K562 (cell line): Measurements from ENCODE around the gene AMFR. TPM values are rescaled to one million over a fixed set of nuclear protein-coding genes. Genes with fewer than 3 reads are reported as not detected.

Source experiments
- ATAC-seq: fragments of 200-7000 bp; cut with Tn5 transposase; 3 replicates; pipeline ENCODE4 v1.9.1; 2020; ENCODE audit warnings: moderate library complexity
- BruUV-seq: library from RNA; stranded (reverse); fragments of 400-500 nt; replicated peaks from 2 replicates; lab custom pipeline; 2021; lab: Mats Ljungman, UMichigan
- CTCF ChIA-PET: fragments of 300-600 bp; formaldehyde crosslinking; extraction: SDS; loops from one replicate; lab custom pipeline; 2021; ENCODE audit warnings: low intra/inter-chr PET ratio; lab: Yijun Ruan, JAX
- POLR2A ChIA-PET: fragments of 300-600, 350-650 bp; sonication (Branson Sonifier 250); formaldehyde crosslinking; extraction: SDS; loops from one replicate; lab custom pipeline; 2021; ENCODE audit warnings: antibody characterized with exemption, inconsistent platforms; lab: Yijun Ruan, JAX
- DNase-seq, 4 experiments: peaks; one replicate each; pipeline versions ENCODE4 v3.0.0 to v3.0.0-alpha.2; 2011 to 2018; ENCODE audit warnings: low spot score in 3 of 4, mixed read lengths in 3 of 4; ENCODE audit errors: extremely low read depth in 1 of 4
- FAIRE-seq: peaks from 2 replicates; lab custom pipeline; 2011; peaks lifted over from hg19 to GRCh38; lab: Jason Lieb, UNC
- H2AFZ ChIP-seq: 2 replicates; pipeline ENCODE4 v1.6.0; 2011; ENCODE audit warnings: low read depth, low read length, control low read depth, inconsistent platforms
- H3K27ac ChIP-seq: fragments of 200-600 bp; 3 replicates; pipeline ENCODE4 v1.8.0; 2011; ENCODE audit warnings: low read depth, mild to moderate bottlenecking, control low read depth, inconsistent platforms, low read length, moderate library complexity, mixed read lengths; ENCODE audit errors: extremely low read depth
- H3K27me3 ChIP-seq, 2 experiments: fragments of 300-600 bp in 1 of 2; 2 replicates in 1 of 2; 3 replicates in 1 of 2; pipeline versions ENCODE4 v1.6.0 to v1.8.0; 2011; ENCODE audit warnings: inconsistent platforms in 2 of 2, low read length in 2 of 2, mild to moderate bottlenecking in 1 of 2, mixed read lengths in 1 of 2, moderate library complexity in 1 of 2; ENCODE audit not compliant: control insufficient read depth in 2 of 2, insufficient read depth in 2 of 2
- H3K36me3 ChIP-seq: fragments of 300-600 bp; 3 replicates; pipeline ENCODE4 v1.8.0; 2011; ENCODE audit warnings: mild to moderate bottlenecking, low read length, inconsistent platforms; ENCODE audit not compliant: control insufficient read depth, insufficient read depth
- H3K4me1 ChIP-seq, 2 experiments: fragments of 200-600 bp in 1 of 2; replicated peaks in 1 of 2; 2 replicates in 1 of 2; 3 replicates in 1 of 2; pipeline versions ENCODE4 v1.5.1 to v1.8.0; 2011; ENCODE audit warnings: inconsistent platforms in 2 of 2, low read length in 2 of 2, mild to moderate bottlenecking in 1 of 2, mixed read lengths in 1 of 2, moderate library complexity in 1 of 2; ENCODE audit not compliant: control insufficient read depth in 2 of 2, insufficient read depth in 2 of 2
- H3K4me2 ChIP-seq: 2 replicates; pipeline ENCODE4 v1.6.1; 2011; ENCODE audit warnings: low read length, control low read depth, inconsistent platforms, mixed read lengths; ENCODE audit not compliant: insufficient read depth
- H3K4me3 ChIP-seq: fragments of 200-600 bp; sonication (generic), shearing (Covaris generic); 2 replicates; pipeline ENCODE4 v1.5.1; 2016; ENCODE audit warnings: control low read depth, inconsistent platforms
- H3K79me2 ChIP-seq: fragments of 200-600 bp; 3 replicates; pipeline ENCODE4 v1.8.0; 2011; ENCODE audit warnings: low read length, inconsistent platforms; ENCODE audit not compliant: control insufficient read depth, insufficient read depth
- H3K9ac ChIP-seq, 2 experiments: 2 replicates each; pipeline versions ENCODE4 v1.6.0 to v1.6.1; 2011; ENCODE audit warnings: low read depth in 2 of 2, low read length in 2 of 2, control low read depth in 1 of 2, inconsistent platforms in 1 of 2, mild to moderate bottlenecking in 1 of 2, mixed read lengths in 1 of 2; ENCODE audit not compliant: insufficient read depth in 1 of 2
- H3K9me1 ChIP-seq: one replicate; pipeline ENCODE4 v1.6.0; 2011; ENCODE audit warnings: inconsistent platforms, mild to moderate bottlenecking, low read length, moderate library complexity; ENCODE audit not compliant: control insufficient read depth, insufficient read depth
- H3K9me3 ChIP-seq: replicated peaks from 2 replicates; pipeline ENCODE4 v1.5.1; 2011; ENCODE audit warnings: low read depth, low read length, inconsistent platforms; ENCODE audit not compliant: control insufficient read depth, insufficient read depth
- H4K20me1 ChIP-seq: replicated peaks from 2 replicates; pipeline ENCODE4 v1.6.1; 2011; ENCODE audit warnings: low read length, inconsistent platforms, mixed read lengths; ENCODE audit not compliant: control insufficient read depth, insufficient read depth
- CTCF ChIP-seq, 3 experiments: IDR thresholded peaks in 2 of 3; conservative IDR thresholded peaks in 1 of 3; 2 replicates each; pipeline ENCODE4 v1.5.1; 2011 to 2012; ENCODE audit warnings: low read length in 3 of 3, mild to moderate bottlenecking in 3 of 3, control low read depth in 2 of 3, improper control_type of control experiment in 1 of 3, inconsistent platforms in 1 of 3, low read depth in 1 of 3, mixed read lengths in 1 of 3, moderate library complexity in 1 of 3; ENCODE audit not compliant: insufficient read depth in 2 of 3
- HNRNPK ChIP-seq: fragments of 200-400 bp; formaldehyde crosslinking; IDR thresholded peaks from one replicate; pipeline ENCODE4 v1.6.1; 2018; ENCODE audit warnings: mild to moderate bottlenecking, low read depth, low read length; ENCODE audit not compliant: poor library complexity, severe bottlenecking
- WGBS: fragments of 100-300 bp; shearing (Covaris generic); methylation state at CpG from one replicate; pipeline ENCODE4 v1.1.6; 2016; ENCODE audit warnings: low coverage, mixed read lengths; ENCODE audit not compliant: insufficient coverage; ENCODE audit errors: missing lambda C conversion rate; 5-methylcytosine and 5-hydroxymethylcytosine counted together
- in situ Hi-C: fragments of 300-500 bp; cut with MboI; formaldehyde crosslinking; loops from 4 replicates; pipeline ENCODE4 v1.15.0; 2018; ENCODE audit warnings: inconsistent platforms, mixed read lengths
- intact Hi-C: fragments of 100-400 bp; cut with micrococcal nuclease; formaldehyde crosslinking; loops from 2 replicates; pipeline ENCODE4 v1.14.2; 2022
- polyA plus RNA-seq, 8 experiments: library from polyadenylated mRNA; depleted of rRNA in 4 of 8; stranded (reverse) in 5 of 8; unstranded in 3 of 8; fragments of >200 nt; fragmentation: Nextera tagmentation in 2 of 8; fragmentation: Illumina TruSeq in 1 of 8; extraction: Ambion mirVana in 2 of 8; extraction: Trizol in 1 of 8; gene quantifications; 2 replicates each; pipeline versions ENCODE4 v1.2.1 to v1.2.3, GENCODE V29; 2011 to 2014; ENCODE audit warnings: inconsistent platforms in 1 of 8, missing spikeins in 1 of 8
- total RNA-seq, 7 experiments: library from RNA; depleted of rRNA in 6 of 7; stranded (reverse); fragments of >200 nt in 6 of 7; fragmentation: Illumina TruSeq in 2 of 7; extraction: Trizol in 2 of 7; gene quantifications; 2 replicates each; pipeline versions ENCODE4 v1.2.1 to v1.2.3, GENCODE V29; 2011 to 2021; ENCODE audit warnings: low replicate concordance in 1 of 7

AMFR gene
- total and polyA plus RNA-seq, 9 of the 15 experiments (the other 6 are each of a cell fraction or from before 2014, with no cell fraction given) = 15.6 to 113 (median 58.4) TPM

GRCh38 chr16:56316545-56316944 is 108.8 kb downstream of the AMFR start:
- in situ Hi-C loops = loop anchor here (5.0 to 10.0 kb wide), 2 partner anchors 369 to 602 kb away; no protein-coding TSS in a partner anchor
- no peak overlapping the region for H3K27ac ChIP-seq
- no peaks in the 10 kb centered on the region for H3K9me1 ChIP-seq
- DNase-seq = no peak
- POLR2A ChIA-PET = no interaction called here
- no peak overlapping the region for H3K4me2 ChIP-seq
- CTCF ChIA-PET = no interaction called here
- WGBS = 15% methylated on average over 7 of the region's 7 CpGs
- H3K4me1 ChIP-seq = peaks cover 0 to 13% of the 10 kb centered on the region in 2 experiments; a peak in 2 of 5 replicates
- FAIRE-seq = no peak
- no peak overlapping the region for H3K4me3 ChIP-seq
- no peak for TF ChIP-seq HNRNPK
- peak; percentile 1 to 28 (median 14); a peak in 1 of 6 replicates for TF ChIP-seq CTCF (IDR thresholded peaks at IDR 0.05 in 2 of 3, conservative IDR thresholded peaks at IDR 0.05 in 1 of 3; ENCODE audit: insufficient read depth in 2 of 3, low read depth in 1 of 3, low read length in 3 of 3)
- TF ChIP-seq, all 486 proteins: peak for 1
- no peaks in the 10 kb centered on the region for H4K20me1 ChIP-seq
- BruUV-seq = no TSS peak
- 0 out of 3 replicates have a peak, but pooled peaks have one; percentile 19 for ATAC-seq
- no peaks in the 10 kb centered on the region for H3K9me3 ChIP-seq
- no peaks in the 10 kb centered on the region for H3K79me2 ChIP-seq
- H3K36me3 ChIP-seq = no peaks in the 10 kb centered on the region
- H3K27me3 ChIP-seq = peaks cover 5 to 35% of the 10 kb centered on the region in 2 experiments; a peak in 4 of 5 replicates
- intact Hi-C loops = loop anchor here (5.0 to 10.0 kb wide), 4 partner anchors 54 to 469 kb away; no protein-coding TSS in a partner anchor
- no peak overlapping the region for H3K9ac ChIP-seq
- no peak overlapping the region for H2AFZ ChIP-seq
